Measurements from ENCODE around the gene TSACC.
A peak's percentile ranks its signal among the peaks of the same experiment; 100 is the strongest.

The TSACC gene

GRCh38 chr1:156376958-156377919 is 38.9 kb downstream of the TSACC start:
- no peak for DNase-seq

GRCh38 chr1:156378557-156378956 is 40.2 kb downstream of the TSACC start:
- DNase-seq, result no peak

GRCh38 chr1:156379420-156380165 is 41.3 kb downstream of the TSACC start:
- DNase-seq, result no peak

GRCh38 chr1:156382561-156382960 is 44.2 kb downstream of the TSACC start:
- no peak for DNase-seq

GRCh38 chr1:156383023-156383422 is 44.7 kb downstream of the TSACC start:
- DNase-seq, result peak; percentile 76

- no peak for DNase-seq
These were observed 45.7 kb downstream of the TSACC start for GRCh38 chr1:156384007-156384406.

GRCh38 chr1:156384658-156385057 is 46.3 kb downstream of the TSACC start:
- DNase-seq, result no peak

- DNase-seq, result peak; percentile 78
These were observed 47.3 kb downstream of the TSACC start for GRCh38 chr1:156385534-156386031.

GRCh38 chr1:156386134-156386901 is 48.0 kb downstream of the TSACC start:
- no peak for DNase-seq

- no peak for DNase-seq
These were observed 48.9 kb downstream of the TSACC start for GRCh38 chr1:156386949-156387869.

GRCh38 chr1:156387870-156388173 is 49.5 kb downstream of the TSACC start:
- no peak for DNase-seq

- DNase-seq, result no peak
These were observed 50.1 kb downstream of the TSACC start for GRCh38 chr1:156388174-156389137.

GRCh38 chr1:156389311-156389710 is 51.0 kb downstream of the TSACC start:
- no peak for DNase-seq

GRCh38 chr1:156390469-156391365 is 52.4 kb downstream of the TSACC start:
- peak; percentile 7 for DNase-seq

- no peak for DNase-seq
These were observed 53.0 kb downstream of the TSACC start for GRCh38 chr1:156391366-156391677.

GRCh38 chr1:156391701-156392100 is 53.4 kb downstream of the TSACC start:
- DNase-seq, result no peak

GRCh38 chr1:156392452-156392853 is 54.1 kb downstream of the TSACC start:
- no peak for DNase-seq

- DNase-seq, result no peak
These were observed 54.8 kb downstream of the TSACC start for GRCh38 chr1:156393095-156393494.

- DNase-seq, result no peak
These were observed 55.8 kb downstream of the TSACC start for GRCh38 chr1:156394082-156394481.

Data from COR-L47 (cell line).